GM12801 (cell line): Measurements from ENCODE around the gene KSR2.

Experiments used
- TF ChIP-seq, protein P1 (sequence below): IDR thresholded peaks from one replicate; pipeline ENCODE4 v1.5.1; 2011; ENCODE audit warnings: control low read depth; ENCODE audit not compliant: insufficient read length; ENCODE audit errors: extremely low read depth

Gene KSR2

DNA sequence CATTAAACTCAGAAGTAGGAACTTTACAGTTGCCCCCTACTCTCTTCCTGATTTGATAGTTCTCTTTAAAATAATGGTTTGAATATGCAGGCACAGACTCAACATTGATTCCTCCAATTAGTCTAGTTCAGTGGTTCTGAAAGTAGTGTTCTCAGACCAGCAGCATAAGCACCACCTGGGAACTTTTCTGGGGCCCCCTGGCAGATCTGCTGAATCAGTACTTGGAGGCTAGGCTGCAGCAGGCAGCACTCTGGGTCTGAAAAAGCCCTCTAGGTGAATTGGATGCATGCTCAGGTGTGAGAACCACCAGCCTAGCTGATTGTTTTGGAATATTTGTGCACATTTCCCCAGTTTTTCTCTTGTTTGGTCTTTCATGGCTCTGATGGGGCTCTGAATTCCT lies 408.8 kb downstream of the KSR2 start:
- TF ChIP-seq, protein P1, sequence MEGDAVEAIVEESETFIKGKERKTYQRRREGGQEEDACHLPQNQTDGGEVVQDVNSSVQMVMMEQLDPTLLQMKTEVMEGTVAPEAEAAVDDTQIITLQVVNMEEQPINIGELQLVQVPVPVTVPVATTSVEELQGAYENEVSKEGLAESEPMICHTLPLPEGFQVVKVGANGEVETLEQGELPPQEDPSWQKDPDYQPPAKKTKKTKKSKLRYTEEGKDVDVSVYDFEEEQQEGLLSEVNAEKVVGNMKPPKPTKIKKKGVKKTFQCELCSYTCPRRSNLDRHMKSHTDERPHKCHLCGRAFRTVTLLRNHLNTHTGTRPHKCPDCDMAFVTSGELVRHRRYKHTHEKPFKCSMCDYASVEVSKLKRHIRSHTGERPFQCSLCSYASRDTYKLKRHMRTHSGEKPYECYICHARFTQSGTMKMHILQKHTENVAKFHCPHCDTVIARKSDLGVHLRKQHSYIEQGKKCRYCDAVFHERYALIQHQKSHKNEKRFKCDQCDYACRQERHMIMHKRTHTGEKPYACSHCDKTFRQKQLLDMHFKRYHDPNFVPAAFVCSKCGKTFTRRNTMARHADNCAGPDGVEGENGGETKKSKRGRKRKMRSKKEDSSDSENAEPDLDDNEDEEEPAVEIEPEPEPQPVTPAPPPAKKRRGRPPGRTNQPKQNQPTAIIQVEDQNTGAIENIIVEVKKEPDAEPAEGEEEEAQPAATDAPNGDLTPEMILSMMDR = no peak

DNA sequence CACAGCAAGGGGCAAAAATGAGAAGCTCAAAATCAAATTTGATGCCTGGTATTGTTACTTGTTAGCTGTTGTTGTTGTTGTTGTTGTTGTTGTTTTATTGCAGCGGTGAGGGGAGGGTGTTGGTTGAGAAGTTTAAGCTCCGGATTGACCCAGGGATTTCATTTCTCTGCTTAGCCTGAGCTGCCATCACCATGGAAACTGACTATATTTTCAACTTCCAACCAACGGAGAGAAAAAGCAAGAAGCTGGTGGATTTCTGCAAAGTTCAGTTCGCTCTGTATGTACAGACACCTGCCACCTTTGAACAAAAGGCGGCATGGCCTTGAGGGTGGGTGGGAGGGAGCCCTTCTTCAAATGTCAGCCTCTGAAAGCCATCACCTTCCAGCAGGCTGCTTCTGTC lies 412.9 kb downstream of the KSR2 start:
- TF ChIP-seq, protein P1 = no peak

DNA sequence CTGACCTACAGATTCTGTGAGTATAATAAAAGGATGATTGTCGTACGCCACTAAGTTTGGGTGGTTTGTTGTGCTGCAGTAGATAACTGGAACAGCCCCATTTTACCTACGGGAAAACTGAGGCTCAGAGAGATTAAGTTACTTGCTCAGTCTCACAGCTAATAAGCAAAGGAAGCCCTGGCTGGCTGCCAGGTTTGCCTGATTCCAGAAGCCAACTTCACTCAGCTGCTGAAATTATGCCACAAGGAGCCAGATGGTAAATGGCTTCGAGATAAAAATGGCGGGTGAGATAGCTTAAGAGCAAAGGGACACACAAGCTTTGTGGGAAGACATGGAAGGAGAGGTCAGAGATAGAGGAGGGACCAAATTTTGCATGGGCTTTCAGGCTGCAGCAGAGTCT lies 415.8 kb downstream of the KSR2 start:
- TF ChIP-seq, protein P1 = no peak

DNA sequence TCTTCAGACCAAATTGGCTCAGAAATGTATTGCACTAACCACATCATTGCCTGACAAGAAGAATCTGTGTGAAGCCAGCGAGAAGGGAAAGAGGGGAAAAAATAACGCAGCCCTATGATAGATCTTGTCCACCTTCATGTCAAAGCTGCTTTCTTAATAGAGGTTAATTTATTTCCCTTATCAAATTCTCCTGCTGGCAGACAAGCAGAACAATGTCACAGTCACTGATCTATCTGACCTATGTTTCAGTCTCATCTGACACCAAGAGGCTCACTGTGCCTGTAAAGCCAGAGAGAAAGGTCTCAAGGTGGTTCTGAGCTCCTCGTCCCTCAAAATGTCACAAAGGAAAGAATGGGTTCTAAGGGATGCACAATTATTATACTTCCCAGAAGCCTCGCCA lies 417.1 kb downstream of the KSR2 start:
- TF ChIP-seq, protein P1 = no peak

- TF ChIP-seq, protein P1 = no peak
These were observed 421.6 kb downstream of the KSR2 start for GRCh38 chr12:117547209-117547608.

DNA sequence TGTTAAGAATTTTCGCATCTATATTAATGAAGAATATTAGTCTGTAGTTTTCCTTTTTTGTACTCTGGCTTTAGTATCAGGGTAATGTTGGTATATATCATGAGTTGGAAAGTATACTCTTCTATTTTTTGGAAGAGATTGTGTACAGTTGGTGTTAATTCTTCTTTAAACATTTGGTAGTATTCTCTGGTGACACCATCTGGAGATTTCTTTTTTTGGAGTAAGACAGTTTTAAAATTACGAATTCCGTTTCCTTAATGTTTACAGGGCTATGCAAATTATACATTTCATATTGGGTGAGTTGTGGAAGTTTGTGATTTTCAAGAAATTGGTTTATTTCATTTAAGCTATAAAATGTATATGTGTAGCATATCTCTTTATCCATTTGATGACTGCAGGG lies 423.6 kb downstream of the KSR2 start:
- TF ChIP-seq, protein P1 = no peak

GRCh38 chr12:117540011-117540410 lies 428.8 kb downstream of the KSR2 start:
- TF ChIP-seq, protein P1 = no peak

DNA sequence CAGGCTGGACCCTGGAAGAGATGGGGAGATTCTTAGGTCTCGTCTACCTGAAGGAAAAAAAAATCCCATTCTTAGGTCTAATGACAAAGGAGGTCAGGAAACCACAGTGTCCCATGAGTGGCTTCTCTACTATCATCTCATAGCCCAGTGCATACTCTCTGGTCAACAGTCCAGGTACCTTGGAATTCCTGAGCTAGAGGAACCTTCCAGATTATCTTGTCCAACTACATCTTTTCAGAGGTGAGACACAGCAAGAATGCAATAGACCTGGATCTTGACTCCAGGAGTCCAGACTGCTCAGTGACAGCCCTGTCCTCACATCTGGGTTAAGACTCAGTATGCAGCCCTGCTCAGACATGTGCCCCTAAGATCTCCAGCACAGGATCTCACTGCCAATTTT lies 429.9 kb downstream of the KSR2 start:
- TF ChIP-seq, protein P1 = no peak
